A549 (cell line): Measurements from ENCODE around the gene XPR1.

ENCODE experiments used
- CTCF ChIP-seq: fragments of >200 bp; sonication (Bioruptor Twin); formaldehyde crosslinking; IDR thresholded peaks from 3 replicates; pipeline ENCODE4 v1.5.1; 2016
- EP300 ChIP-seq, 2 experiments: fragments of >200 bp; sonication (Bioruptor Twin); formaldehyde crosslinking; IDR thresholded peaks; 2 replicates in 1 of 2; 3 replicates in 1 of 2; pipeline ENCODE4 v1.6.1; 2016 to 2017
- JUN ChIP-seq, 2 experiments: fragments of >200 bp; sonication (Bioruptor Twin); formaldehyde crosslinking; IDR thresholded peaks; 2 replicates in 1 of 2; 3 replicates in 1 of 2; pipeline ENCODE4 v1.6.1; 2016 to 2017
- PHF8 ChIP-seq: fragments of 200-600 bp; sonication (generic); IDR thresholded peaks from 2 replicates; pipeline ENCODE4 v1.6.1; 2016; ENCODE audit warnings: low read depth, mild to moderate bottlenecking, antibody characterized with exemption, moderate library complexity, borderline replicate concordance
- REST ChIP-seq: fragments of 200-600 bp; sonication (generic); IDR thresholded peaks from 2 replicates; pipeline ENCODE4 v1.6.1; 2016; ENCODE audit warnings: antibody characterized with exemption, mild to moderate bottlenecking, moderate library complexity

- peak; percentile 52 to 77; a peak in 2 of 5 replicates for TF ChIP-seq JUN (IDR thresholded peaks at IDR 0.05)
- TF ChIP-seq CTCF, result no peak
- peak; percentile 62 to 79; a peak in 4 of 5 replicates for TF ChIP-seq EP300 (IDR thresholded peaks at IDR 0.05)
- no peak for TF ChIP-seq REST
- no peak for TF ChIP-seq PHF8
Observed at GRCh38 chr1:180586671-180587155, 45.1 kb upstream of the XPR1 start.
